DOHH2 (cell line): ENCODE results near the gene KLK15.

Source experiments
- EZH2phosphoT487 ChIP-seq: fragments of 200-600 bp; sonication (generic); IDR thresholded peaks from 2 replicates; pipeline ENCODE4 v1.6.1; 2017; ENCODE audit warnings: borderline replicate concordance, mild to moderate bottlenecking, antibody characterized with exemption, low read length, moderate library complexity, mixed read lengths
- TF ChIP-seq, protein P1 (sequence below): fragments of 200-600 bp; sonication (generic); IDR thresholded peaks from one replicate; pipeline ENCODE4 v1.5.1; 2014; ENCODE audit warnings: antibody characterized with exemption, mild to moderate bottlenecking, low read depth, low read length; ENCODE audit not compliant: poor library complexity, severe bottlenecking

DNA sequence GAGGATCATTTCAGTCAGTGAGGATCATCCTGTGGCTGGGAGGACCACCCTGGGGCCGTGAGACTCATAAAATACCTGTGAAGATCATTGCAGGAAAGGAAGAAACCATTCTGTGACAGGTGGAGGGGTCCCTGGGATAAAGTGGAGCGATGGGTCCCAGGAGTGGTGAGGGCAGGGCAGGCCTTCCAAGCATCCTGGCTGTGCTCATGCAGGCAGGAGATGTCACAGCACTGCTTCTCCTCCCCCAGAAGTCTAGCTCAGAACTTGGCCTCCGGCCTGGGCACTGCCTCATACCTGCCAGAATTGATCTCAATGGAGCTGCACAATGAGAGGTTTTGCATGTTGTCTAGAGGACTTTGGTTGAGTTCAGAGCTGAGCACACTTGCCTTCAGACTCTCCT, 20.9 kb downstream of the KLK15 start:
- TF ChIP-seq, protein P1, sequence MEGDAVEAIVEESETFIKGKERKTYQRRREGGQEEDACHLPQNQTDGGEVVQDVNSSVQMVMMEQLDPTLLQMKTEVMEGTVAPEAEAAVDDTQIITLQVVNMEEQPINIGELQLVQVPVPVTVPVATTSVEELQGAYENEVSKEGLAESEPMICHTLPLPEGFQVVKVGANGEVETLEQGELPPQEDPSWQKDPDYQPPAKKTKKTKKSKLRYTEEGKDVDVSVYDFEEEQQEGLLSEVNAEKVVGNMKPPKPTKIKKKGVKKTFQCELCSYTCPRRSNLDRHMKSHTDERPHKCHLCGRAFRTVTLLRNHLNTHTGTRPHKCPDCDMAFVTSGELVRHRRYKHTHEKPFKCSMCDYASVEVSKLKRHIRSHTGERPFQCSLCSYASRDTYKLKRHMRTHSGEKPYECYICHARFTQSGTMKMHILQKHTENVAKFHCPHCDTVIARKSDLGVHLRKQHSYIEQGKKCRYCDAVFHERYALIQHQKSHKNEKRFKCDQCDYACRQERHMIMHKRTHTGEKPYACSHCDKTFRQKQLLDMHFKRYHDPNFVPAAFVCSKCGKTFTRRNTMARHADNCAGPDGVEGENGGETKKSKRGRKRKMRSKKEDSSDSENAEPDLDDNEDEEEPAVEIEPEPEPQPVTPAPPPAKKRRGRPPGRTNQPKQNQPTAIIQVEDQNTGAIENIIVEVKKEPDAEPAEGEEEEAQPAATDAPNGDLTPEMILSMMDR = no peak
- TF ChIP-seq EZH2phosphoT487 = no peak
